SU-DHL-6 (cell line): Measurements from ENCODE around the gene PRMT3.

Experiments
- CTCF ChIP-seq: fragments of 200-600 bp; sonication (generic); IDR thresholded peaks from one replicate; pipeline ENCODE4 v1.5.1; 2017; ENCODE audit warnings: antibody characterized with exemption, mild to moderate bottlenecking, low read length, moderate library complexity; ENCODE audit not compliant: insufficient read depth, poor library complexity, severe bottlenecking
- EZH2phosphoT487 ChIP-seq: fragments of 200-600 bp; sonication (generic), shearing (Covaris generic); conservative IDR thresholded peaks from 2 replicates; pipeline ENCODE4 v1.6.1; 2018; ENCODE audit warnings: mild to moderate bottlenecking, antibody characterized with exemption, low read length, moderate library complexity, mixed read lengths

GRCh38 chr11:20364341-20364792 is 23.1 kb upstream of the PRMT3 start:
- TF ChIP-seq CTCF (no peak), EZH2phosphoT487 (no peak)
